ENCODE data around the gene OMD. TPM values are rescaled to one million over a fixed set of nuclear protein-coding genes. Genes with fewer than 3 reads are reported as not detected.

The OMD gene
- polyA plus RNA-seq, 1 donor from 2014 or later: not detected

DNA sequence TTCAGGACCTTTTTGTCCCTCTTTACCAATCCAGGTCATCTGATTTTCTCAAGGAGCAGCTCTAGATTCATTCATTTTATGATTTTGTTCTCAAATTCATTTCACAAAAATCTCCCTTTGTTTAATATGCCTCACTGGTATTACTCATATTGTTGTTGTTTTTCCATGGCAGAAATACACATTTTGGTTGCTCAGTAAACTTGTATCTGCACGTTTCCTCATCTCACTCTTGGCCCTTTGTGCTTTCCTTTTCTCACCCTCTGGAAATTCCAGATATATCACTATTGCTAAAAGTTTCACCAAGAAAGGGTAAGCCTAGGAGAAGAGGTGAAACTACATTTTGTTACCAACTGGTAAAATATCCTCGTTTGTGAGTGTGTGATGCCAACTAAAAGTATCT lies 43.2 kb upstream of the OMD start:
- no peak overlapping the region for H3K4me2 ChIP-seq (ENCODE audit: low read length)
- H3K36me3 ChIP-seq (ENCODE audit: insufficient read depth, low read length): no peaks in the 10 kb centered on the region

DNA sequence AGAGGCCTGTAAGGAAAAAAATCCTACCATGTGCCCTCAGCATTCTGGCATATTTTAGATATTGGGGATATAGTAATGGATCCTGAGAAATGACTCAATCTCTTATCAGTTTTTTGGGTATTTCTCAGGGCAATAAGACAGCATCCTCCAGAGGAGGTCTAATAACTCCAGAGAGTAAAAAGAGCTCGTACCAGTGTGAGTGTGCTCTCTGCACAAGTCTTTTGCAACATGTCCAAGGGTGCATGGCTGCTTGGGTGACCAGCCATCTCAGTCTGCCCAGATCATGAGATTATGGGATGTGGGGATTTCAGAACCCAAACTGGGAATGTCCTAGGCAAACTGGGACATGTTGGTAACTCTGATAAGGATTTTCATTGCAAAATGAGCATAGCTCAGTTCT lies 42.8 kb upstream of the OMD start:
- H3F3A ChIP-seq (ENCODE audit: insufficient read depth, low read length, poor library complexity, severe bottlenecking): no peaks in the 10 kb centered on the region

More for the DNA sequence above, 43.2 kb upstream of the OMD start:
- TF ChIP-seq RAD21 (conservative IDR thresholded peaks at IDR 0.05) (no peak), TAF1 (IDR thresholded peaks at IDR 0.05; ENCODE audit: low read depth) (no peak), MXI1 (conservative IDR thresholded peaks at IDR 0.05; ENCODE audit: poor library complexity, severe bottlenecking) (no peak), EZH2 (IDR thresholded peaks at IDR 0.05; ENCODE audit: borderline replicate concordance, insufficient read depth, low read length, poor library complexity, severe bottlenecking) (no peak), EP300 (conservative IDR thresholded peaks at IDR 0.05; ENCODE audit: poor library complexity, severe bottlenecking) (no peak), SMC3 (conservative IDR thresholded peaks at IDR 0.05; ENCODE audit: poor library complexity) (no peak), POLR2AphosphoS5 (IDR thresholded peaks at IDR 0.05) (no peak)
- TF ChIP-seq, protein P1, sequence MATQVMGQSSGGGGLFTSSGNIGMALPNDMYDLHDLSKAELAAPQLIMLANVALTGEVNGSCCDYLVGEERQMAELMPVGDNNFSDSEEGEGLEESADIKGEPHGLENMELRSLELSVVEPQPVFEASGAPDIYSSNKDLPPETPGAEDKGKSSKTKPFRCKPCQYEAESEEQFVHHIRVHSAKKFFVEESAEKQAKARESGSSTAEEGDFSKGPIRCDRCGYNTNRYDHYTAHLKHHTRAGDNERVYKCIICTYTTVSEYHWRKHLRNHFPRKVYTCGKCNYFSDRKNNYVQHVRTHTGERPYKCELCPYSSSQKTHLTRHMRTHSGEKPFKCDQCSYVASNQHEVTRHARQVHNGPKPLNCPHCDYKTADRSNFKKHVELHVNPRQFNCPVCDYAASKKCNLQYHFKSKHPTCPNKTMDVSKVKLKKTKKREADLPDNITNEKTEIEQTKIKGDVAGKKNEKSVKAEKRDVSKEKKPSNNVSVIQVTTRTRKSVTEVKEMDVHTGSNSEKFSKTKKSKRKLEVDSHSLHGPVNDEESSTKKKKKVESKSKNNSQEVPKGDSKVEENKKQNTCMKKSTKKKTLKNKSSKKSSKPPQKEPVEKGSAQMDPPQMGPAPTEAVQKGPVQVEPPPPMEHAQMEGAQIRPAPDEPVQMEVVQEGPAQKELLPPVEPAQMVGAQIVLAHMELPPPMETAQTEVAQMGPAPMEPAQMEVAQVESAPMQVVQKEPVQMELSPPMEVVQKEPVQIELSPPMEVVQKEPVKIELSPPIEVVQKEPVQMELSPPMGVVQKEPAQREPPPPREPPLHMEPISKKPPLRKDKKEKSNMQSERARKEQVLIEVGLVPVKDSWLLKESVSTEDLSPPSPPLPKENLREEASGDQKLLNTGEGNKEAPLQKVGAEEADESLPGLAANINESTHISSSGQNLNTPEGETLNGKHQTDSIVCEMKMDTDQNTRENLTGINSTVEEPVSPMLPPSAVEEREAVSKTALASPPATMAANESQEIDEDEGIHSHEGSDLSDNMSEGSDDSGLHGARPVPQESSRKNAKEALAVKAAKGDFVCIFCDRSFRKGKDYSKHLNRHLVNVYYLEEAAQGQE (IDR thresholded peaks at IDR 0.05; ENCODE audit: borderline replicate concordance): no peak
- TF ChIP-seq, protein P2, sequence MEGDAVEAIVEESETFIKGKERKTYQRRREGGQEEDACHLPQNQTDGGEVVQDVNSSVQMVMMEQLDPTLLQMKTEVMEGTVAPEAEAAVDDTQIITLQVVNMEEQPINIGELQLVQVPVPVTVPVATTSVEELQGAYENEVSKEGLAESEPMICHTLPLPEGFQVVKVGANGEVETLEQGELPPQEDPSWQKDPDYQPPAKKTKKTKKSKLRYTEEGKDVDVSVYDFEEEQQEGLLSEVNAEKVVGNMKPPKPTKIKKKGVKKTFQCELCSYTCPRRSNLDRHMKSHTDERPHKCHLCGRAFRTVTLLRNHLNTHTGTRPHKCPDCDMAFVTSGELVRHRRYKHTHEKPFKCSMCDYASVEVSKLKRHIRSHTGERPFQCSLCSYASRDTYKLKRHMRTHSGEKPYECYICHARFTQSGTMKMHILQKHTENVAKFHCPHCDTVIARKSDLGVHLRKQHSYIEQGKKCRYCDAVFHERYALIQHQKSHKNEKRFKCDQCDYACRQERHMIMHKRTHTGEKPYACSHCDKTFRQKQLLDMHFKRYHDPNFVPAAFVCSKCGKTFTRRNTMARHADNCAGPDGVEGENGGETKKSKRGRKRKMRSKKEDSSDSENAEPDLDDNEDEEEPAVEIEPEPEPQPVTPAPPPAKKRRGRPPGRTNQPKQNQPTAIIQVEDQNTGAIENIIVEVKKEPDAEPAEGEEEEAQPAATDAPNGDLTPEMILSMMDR (IDR thresholded peaks at IDR 0.05; ENCODE audit: poor library complexity, severe bottlenecking): no peak
- no peak overlapping the region for H3K27ac ChIP-seq (ENCODE audit: low read length)
- H3K4me3 ChIP-seq (ENCODE audit: low read length): no peak overlapping the region
- no peak overlapping the region for H3K9ac ChIP-seq (ENCODE audit: low read length)
- H4K20me1 ChIP-seq (ENCODE audit: insufficient read depth): no peaks in the 10 kb centered on the region
- H3K9me2 ChIP-seq (ENCODE audit: insufficient read depth, low read length): no peaks in the 10 kb centered on the region
- H3K9me3 ChIP-seq (ENCODE audit: low read length): no peaks in the 10 kb centered on the region
- no peak overlapping the region for H2AFZ ChIP-seq (ENCODE audit: low read depth, low read length)
- H3F3A ChIP-seq (ENCODE audit: insufficient read depth, low read length, poor library complexity, severe bottlenecking): no peaks in the 10 kb centered on the region
- no peaks in the 10 kb centered on the region for H3K27me3 ChIP-seq (ENCODE audit: insufficient read depth, low read depth, low read length)
- H3K79me2 ChIP-seq (replicated peaks; ENCODE audit: insufficient read depth, low read length): no peaks in the 10 kb centered on the region

More for the DNA sequence above, 42.8 kb upstream of the OMD start:
- Histone ChIP-seq H3K9ac (ENCODE audit: low read length) (no peak overlapping the region), H2AFZ (ENCODE audit: low read depth, low read length) (no peak overlapping the region), H3K27ac (ENCODE audit: low read length) (no peak overlapping the region), H3K9me3 (ENCODE audit: low read length) (no peaks in the 10 kb centered on the region), H3K4me3 (ENCODE audit: low read length) (no peak overlapping the region), H3K27me3 (ENCODE audit: insufficient read depth, low read depth, low read length) (no peaks in the 10 kb centered on the region), H3K9me2 (ENCODE audit: insufficient read depth, low read length) (no peaks in the 10 kb centered on the region), H4K20me1 (ENCODE audit: insufficient read depth) (no peaks in the 10 kb centered on the region), H3K36me3 (ENCODE audit: insufficient read depth, low read length) (no peaks in the 10 kb centered on the region), H3K4me2 (ENCODE audit: low read length) (no peak overlapping the region), H3K79me2 (replicated peaks; ENCODE audit: insufficient read depth, low read length) (no peaks in the 10 kb centered on the region)
- no peak for TF ChIP-seq POLR2AphosphoS5 (IDR thresholded peaks at IDR 0.05)
- no peak for TF ChIP-seq MXI1 (conservative IDR thresholded peaks at IDR 0.05; ENCODE audit: poor library complexity, severe bottlenecking)
- TF ChIP-seq, protein P1 (IDR thresholded peaks at IDR 0.05; ENCODE audit: borderline replicate concordance): no peak
- TF ChIP-seq TAF1 (IDR thresholded peaks at IDR 0.05; ENCODE audit: low read depth): no peak
- no peak for TF ChIP-seq SMC3 (conservative IDR thresholded peaks at IDR 0.05; ENCODE audit: poor library complexity)
- no peak for TF ChIP-seq EZH2 (IDR thresholded peaks at IDR 0.05; ENCODE audit: borderline replicate concordance, insufficient read depth, low read length, poor library complexity, severe bottlenecking)
- TF ChIP-seq, protein P2 (IDR thresholded peaks at IDR 0.05; ENCODE audit: poor library complexity, severe bottlenecking): no peak
- TF ChIP-seq EP300 (conservative IDR thresholded peaks at IDR 0.05; ENCODE audit: poor library complexity, severe bottlenecking): no peak
- no peak for TF ChIP-seq RAD21 (conservative IDR thresholded peaks at IDR 0.05)
